ENCODE measurements around the gene ANTXR1. TPM values are rescaled to one million over a fixed set of nuclear protein-coding genes. Genes with fewer than 3 reads are reported as not detected.

The ANTXR1 gene
- total and polyA plus RNA-seq, 10 donors, result 2.8 to 66.7 (median 36.9) TPM

- intact Hi-C loops (cut with DNase I; ENCODE audit: low total_unique reads), result no loop called here
These were observed 17.9 kb downstream of the ANTXR1 start for GRCh38 chr2:69030800-69031428.

GRCh38 chr2:69031466-69031865, 18.5 kb downstream of the ANTXR1 start:
- Histone ChIP-seq H3K4me1 (no peaks in the 10 kb centered on the region), H3K27ac (peak overlapping the region in 1 of 8 donors; percentile 3)

More at GRCh38 chr2:69030800-69031428, 17.9 kb downstream of the ANTXR1 start:
- TF ChIP-seq, protein P1, sequence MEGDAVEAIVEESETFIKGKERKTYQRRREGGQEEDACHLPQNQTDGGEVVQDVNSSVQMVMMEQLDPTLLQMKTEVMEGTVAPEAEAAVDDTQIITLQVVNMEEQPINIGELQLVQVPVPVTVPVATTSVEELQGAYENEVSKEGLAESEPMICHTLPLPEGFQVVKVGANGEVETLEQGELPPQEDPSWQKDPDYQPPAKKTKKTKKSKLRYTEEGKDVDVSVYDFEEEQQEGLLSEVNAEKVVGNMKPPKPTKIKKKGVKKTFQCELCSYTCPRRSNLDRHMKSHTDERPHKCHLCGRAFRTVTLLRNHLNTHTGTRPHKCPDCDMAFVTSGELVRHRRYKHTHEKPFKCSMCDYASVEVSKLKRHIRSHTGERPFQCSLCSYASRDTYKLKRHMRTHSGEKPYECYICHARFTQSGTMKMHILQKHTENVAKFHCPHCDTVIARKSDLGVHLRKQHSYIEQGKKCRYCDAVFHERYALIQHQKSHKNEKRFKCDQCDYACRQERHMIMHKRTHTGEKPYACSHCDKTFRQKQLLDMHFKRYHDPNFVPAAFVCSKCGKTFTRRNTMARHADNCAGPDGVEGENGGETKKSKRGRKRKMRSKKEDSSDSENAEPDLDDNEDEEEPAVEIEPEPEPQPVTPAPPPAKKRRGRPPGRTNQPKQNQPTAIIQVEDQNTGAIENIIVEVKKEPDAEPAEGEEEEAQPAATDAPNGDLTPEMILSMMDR (IDR thresholded peaks at IDR 0.05 in 8 of 11, conservative IDR thresholded peaks at IDR 0.05 in 3 of 11), result no peak
- TF ChIP-seq POLR2AphosphoS5 (IDR thresholded peaks at IDR 0.05) (no peak), POLR2A (IDR thresholded peaks at IDR 0.05) (no peak)
- peak overlapping the region in 1 of 8 donors; percentile 3 for H3K27ac ChIP-seq
- peaks cover 0 to 5% (median 0%) of the 10 kb centered on the region in 6 donors for H3K4me1 ChIP-seq
- peaks cover 0 to 8% (median 0%) of the 10 kb centered on the region in 7 donors for H3K27me3 ChIP-seq (replicated peaks in 1 of 7)
- peaks cover 0 to 6% (median 0%) of the 10 kb centered on the region in 8 donors for H3K9me3 ChIP-seq
- no peak for DNase-seq
- WGBS, 5 donors, result 76 to 92% (median 86%) methylated on average over 6 of the region's 6 CpGs
- no peaks in the 10 kb centered on the region for H3K36me3 ChIP-seq
- H3K4me3 ChIP-seq, result no peak overlapping the region

DNA sequence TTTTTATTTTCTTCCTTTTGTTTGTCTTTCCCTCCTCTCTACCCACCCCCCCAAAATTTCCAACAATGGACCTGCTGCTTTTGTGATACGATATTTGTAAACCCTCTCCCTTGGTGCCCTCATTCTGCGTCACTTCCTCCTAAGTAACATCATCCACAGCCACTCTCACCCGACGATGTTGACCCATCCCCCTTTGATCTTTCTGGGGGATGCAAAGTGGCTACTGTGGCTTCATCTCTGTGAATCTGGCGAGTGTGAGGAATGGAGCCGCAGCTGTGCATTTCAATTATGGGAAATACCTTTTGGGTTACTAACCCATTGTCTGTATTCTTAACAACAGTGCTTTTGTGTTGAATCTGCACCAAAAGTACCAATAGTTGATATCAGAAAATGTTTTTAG, 19.4 kb downstream of the ANTXR1 start:
- no peak for DNase-seq
- intact Hi-C loops (cut with DNase I; ENCODE audit: low total_unique reads), result no loop called here
- Histone ChIP-seq H3K27me3 (replicated peaks in 1 of 7) (peaks cover 0 to 8% (median 0%) of the 10 kb centered on the region in 7 donors), H3K9me3 (peaks cover 0 to 6% (median 0%) of the 10 kb centered on the region in 8 donors), H3K4me3 (no peak overlapping the region), H3K36me3 (no peaks in the 10 kb centered on the region), H3K27ac (no peak overlapping the region), H3K4me1 (no peaks in the 10 kb centered on the region)
- TF ChIP-seq POLR2AphosphoS5 (IDR thresholded peaks at IDR 0.05) (no peak), POLR2A (IDR thresholded peaks at IDR 0.05) (no peak)
- TF ChIP-seq, protein P1 (IDR thresholded peaks at IDR 0.05 in 8 of 11, conservative IDR thresholded peaks at IDR 0.05 in 3 of 11), result no peak
- WGBS, 5 donors, result 56 to 62% (median 59%) methylated on average over 6 of the region's 6 CpGs

More at GRCh38 chr2:69031466-69031865, 18.5 kb downstream of the ANTXR1 start:
- peaks cover 0 to 7% (median 0%) of the 10 kb centered on the region in 7 donors for H3K27me3 ChIP-seq (replicated peaks in 1 of 7)
- H3K9me3 ChIP-seq, result peaks cover 0 to 6% (median 0%) of the 10 kb centered on the region in 8 donors
- 59 to 100% (median 78%) methylated on average over 1 of the region's 1 CpG for WGBS, 5 donors
- DNase-seq, result no peak
- intact Hi-C loops (cut with DNase I; ENCODE audit: low total_unique reads), result no loop called here
- TF ChIP-seq, protein P1 (IDR thresholded peaks at IDR 0.05 in 8 of 11, conservative IDR thresholded peaks at IDR 0.05 in 3 of 11), result no peak
- no peaks in the 10 kb centered on the region for H3K36me3 ChIP-seq
- no peak overlapping the region for H3K4me3 ChIP-seq

DNA sequence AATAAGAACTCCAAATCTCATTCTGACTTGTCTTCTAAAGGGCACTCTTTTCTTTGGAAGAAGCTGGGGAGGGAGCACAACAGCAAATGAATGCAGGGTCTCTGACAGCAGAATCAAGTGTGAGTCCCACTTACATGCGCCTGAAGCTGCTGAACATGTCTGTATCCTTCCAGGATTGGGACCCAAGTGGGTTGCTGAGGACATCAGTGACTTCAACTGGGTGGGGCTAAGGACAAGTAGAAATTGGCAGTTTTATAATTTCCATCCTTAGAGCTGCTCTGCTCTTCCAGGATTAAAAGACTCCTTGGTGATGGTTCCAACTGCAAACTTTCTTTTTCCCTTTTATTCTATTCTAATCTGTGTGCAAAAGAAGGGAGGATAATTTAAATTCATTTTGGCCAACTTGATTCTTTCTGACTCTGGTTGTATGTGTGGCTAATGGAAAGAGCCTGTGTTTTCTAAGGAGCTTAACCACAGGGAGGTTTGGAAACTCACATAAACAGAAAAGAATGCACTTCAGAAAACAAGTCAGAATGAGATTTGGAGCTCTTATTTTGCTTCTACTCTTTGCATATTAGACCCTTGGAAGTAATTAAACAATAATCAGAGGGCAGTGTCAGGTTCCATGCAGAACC, 20.6 kb downstream of the ANTXR1 start:
- no peaks in the 10 kb centered on the region for H3K9me3 ChIP-seq
- WGBS, 5 donors, result 81 to 90% (median 85%) methylated on average over 1 of the region's 1 CpG
- TF ChIP-seq, protein P1 (IDR thresholded peaks at IDR 0.05 in 8 of 11, conservative IDR thresholded peaks at IDR 0.05 in 3 of 11), result no peak
- TF ChIP-seq POLR2A (IDR thresholded peaks at IDR 0.05), result no peak
- no peak for TF ChIP-seq POLR2AphosphoS5 (IDR thresholded peaks at IDR 0.05)
- no peak overlapping the region for H3K4me3 ChIP-seq
- intact Hi-C loops (cut with DNase I; ENCODE audit: low total_unique reads), result no loop called here
- DNase-seq, result no peak
- no peaks in the 10 kb centered on the region for H3K36me3 ChIP-seq
- peaks cover 0 to 15% (median 0%) of the 10 kb centered on the region in 7 donors for H3K27me3 ChIP-seq (replicated peaks in 1 of 7)
- H3K4me1 ChIP-seq, result no peaks in the 10 kb centered on the region
- H3K27ac ChIP-seq, result no peak overlapping the region

Measured in spleen (tissue), 11 donors.